Astrocyte of the cerebellum (primary cell): ENCODE data around the gene LSMEM2.
"Not testable (repeated sequence)": the region's sequence is repeated elsewhere in the genome, so short reads cannot be mapped to it uniquely, and the experiment has no call there.

Source experiments
- DNase-seq: peaks from one replicate; pipeline ENCODE4 v3.0.0-alpha.2; 2011; ENCODE audit warnings: low read depth
- H3K4me3 ChIP-seq: 2 replicates; pipeline ENCODE4 v1.5.1; 2011; ENCODE audit warnings: mild to moderate bottlenecking, low read depth, low read length, moderate library complexity
- CTCF ChIP-seq: IDR thresholded peaks from 2 replicates; pipeline ENCODE4 v1.5.1; 2012; ENCODE audit warnings: low read length, low read depth, moderate library complexity, mild to moderate bottlenecking; ENCODE audit errors: missing control alignments
- in situ Hi-C: cut with HindIII; loops from 2 replicates; pipeline ENCODE4 v1.10.0; 2017; ENCODE audit warnings: low sequenced_read_pairs

The LSMEM2 gene

GRCh38 chr3:50302095-50303012, 23.5 kb downstream of the LSMEM2 start:
- no peak for TF ChIP-seq CTCF
- in situ Hi-C loops, result no loop called here
- no peak for DNase-seq
- no peak overlapping the region for H3K4me3 ChIP-seq

- DNase-seq, result no peak
- no peak within 1 kb of the TSS for H3K4me3 ChIP-seq
- in situ Hi-C loops, result no loop called here
- peak; percentile 9 for TF ChIP-seq CTCF
These were observed 24.3 kb downstream of the LSMEM2 start, which contains the start of gene HYAL1 for GRCh38 chr3:50303013-50303815. HYAL1 (minus strand) TSS chr3:50303574; CDS start chr3:50302956, 618 bp downstream.

- no peak overlapping the region for H3K4me3 ChIP-seq
- in situ Hi-C loops, result no loop called here
- DNase-seq, result no peak
- TF ChIP-seq CTCF, result no peak
These were observed 25.7 kb downstream of the LSMEM2 start for GRCh38 chr3:50304601-50305000.

GRCh38 chr3:50312041-50312440, 33.2 kb downstream of the LSMEM2 start:
- H3K4me3 ChIP-seq, DNase-seq, in situ Hi-C loops: not testable (repeated sequence)

- no peak for TF ChIP-seq CTCF
- in situ Hi-C loops, result no loop called here
- no peak for DNase-seq
- H3K4me3 ChIP-seq, result no peak overlapping the region
These were observed 35.5 kb downstream of the LSMEM2 start for GRCh38 chr3:50314342-50314741.

- no peak for DNase-seq
- in situ Hi-C loops, result no loop called here
These were observed 35.9 kb downstream of the LSMEM2 start for GRCh38 chr3:50314816-50315215.

More at GRCh38 chr3:50314816-50315215, 35.9 kb downstream of the LSMEM2 start:
- TF ChIP-seq CTCF, result no peak
- no peak overlapping the region for H3K4me3 ChIP-seq
